ENCODE data around the gene TTYH3. TPM values are rescaled to one million over a fixed set of nuclear protein-coding genes. Genes with fewer than 3 reads are reported as not detected.

Gene TTYH3
- total RNA-seq, 1 experiment from 2014 or later: 114 TPM

DNA sequence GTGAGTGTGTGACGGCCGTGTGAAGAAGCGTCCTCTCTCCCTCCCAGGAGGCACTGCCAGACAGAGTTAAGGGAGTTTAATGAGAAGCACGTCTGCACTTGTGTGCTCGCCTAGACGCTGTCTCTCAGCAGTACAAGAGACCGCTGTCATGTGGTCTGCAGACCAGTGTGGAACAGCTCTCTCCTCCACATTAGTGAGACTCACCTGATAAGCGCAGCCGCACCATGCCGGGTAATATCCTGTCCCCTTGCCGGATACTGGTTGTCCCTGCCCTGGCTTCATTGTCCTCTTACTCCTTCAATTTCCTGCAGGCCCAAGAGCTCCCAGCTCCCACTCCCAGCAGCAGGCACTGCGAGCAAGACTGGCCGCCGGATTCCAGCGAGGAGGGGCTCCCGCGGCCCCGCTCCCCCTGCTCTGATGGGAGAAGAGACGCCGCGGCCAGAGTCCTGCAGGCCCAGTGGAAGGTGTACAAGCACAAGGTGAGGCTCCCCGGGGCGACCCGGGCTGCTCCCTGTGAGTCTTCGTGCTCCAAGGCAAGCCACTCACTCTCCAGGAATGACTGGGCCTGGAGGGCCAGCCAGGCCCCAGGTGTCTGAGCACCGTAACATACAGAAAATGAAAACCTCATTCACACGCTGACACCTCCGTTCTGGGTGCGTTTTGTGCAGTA is 33.5 kb upstream of the TTYH3 start:
- H3K27ac ChIP-seq: no peak overlapping the region
- H2AFZ ChIP-seq: no peak overlapping the region
- intact Hi-C loops (cut with micrococcal nuclease; ENCODE audit: unreplicated experiment): no loop called here
- H3K79me2 ChIP-seq (ENCODE audit: low read depth): no peaks in the 10 kb centered on the region
- no peaks in the 10 kb centered on the region for H3K36me3 ChIP-seq (ENCODE audit: low read depth)
- ChIA-PET POLR2A (ENCODE audit: unreplicated experiment) (no interaction called here), CTCF (no interaction called here)
- H4K20me1 ChIP-seq (ENCODE audit: insufficient read depth): no peaks in the 10 kb centered on the region
- H3F3A ChIP-seq (ENCODE audit: insufficient read depth, low read depth): no peaks in the 10 kb centered on the region
- BruUV-seq (replicated peaks): no TSS peak
- no peaks in the 10 kb centered on the region; the same call in 1 of the 2 replicates for H3K4me1 ChIP-seq (replicated peaks; ENCODE audit: insufficient read depth)
- no peaks in the 10 kb centered on the region for H3K9me3 ChIP-seq (ENCODE audit: insufficient read depth, low read depth)
- TF ChIP-seq, protein P1, sequence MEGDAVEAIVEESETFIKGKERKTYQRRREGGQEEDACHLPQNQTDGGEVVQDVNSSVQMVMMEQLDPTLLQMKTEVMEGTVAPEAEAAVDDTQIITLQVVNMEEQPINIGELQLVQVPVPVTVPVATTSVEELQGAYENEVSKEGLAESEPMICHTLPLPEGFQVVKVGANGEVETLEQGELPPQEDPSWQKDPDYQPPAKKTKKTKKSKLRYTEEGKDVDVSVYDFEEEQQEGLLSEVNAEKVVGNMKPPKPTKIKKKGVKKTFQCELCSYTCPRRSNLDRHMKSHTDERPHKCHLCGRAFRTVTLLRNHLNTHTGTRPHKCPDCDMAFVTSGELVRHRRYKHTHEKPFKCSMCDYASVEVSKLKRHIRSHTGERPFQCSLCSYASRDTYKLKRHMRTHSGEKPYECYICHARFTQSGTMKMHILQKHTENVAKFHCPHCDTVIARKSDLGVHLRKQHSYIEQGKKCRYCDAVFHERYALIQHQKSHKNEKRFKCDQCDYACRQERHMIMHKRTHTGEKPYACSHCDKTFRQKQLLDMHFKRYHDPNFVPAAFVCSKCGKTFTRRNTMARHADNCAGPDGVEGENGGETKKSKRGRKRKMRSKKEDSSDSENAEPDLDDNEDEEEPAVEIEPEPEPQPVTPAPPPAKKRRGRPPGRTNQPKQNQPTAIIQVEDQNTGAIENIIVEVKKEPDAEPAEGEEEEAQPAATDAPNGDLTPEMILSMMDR (conservative IDR thresholded peaks at IDR 0.05): no peak
- no peak for TF ChIP-seq EZH2 (IDR thresholded peaks at IDR 0.05; ENCODE audit: low read depth)
- H3K27me3 ChIP-seq (ENCODE audit: insufficient read depth, low read depth): no peaks in the 10 kb centered on the region
- DNase-seq: no peak
- H3K9me2 ChIP-seq (ENCODE audit: insufficient read depth): no peaks in the 10 kb centered on the region
- H3K4me3 ChIP-seq: no peak overlapping the region
- no peak overlapping the region for H3K4me2 ChIP-seq

DNA sequence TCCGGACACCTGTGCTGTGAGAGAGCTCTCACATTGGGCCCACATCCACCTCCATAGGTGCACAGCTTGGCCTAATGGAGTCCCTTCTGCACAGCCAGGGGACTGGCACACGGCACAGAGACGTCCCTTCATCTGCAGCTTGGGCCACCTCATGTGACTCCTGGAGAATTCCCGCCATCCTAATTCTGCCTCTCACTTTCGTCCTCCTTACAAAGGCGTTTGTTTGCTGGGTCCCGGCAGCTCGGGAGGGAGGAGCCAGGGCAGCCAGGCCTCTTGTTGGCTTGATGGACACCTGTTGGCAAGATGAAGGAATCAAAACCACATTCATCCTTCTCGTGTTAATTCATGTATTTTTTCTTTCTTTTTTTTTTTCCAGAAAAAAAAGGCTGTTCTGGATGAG is 30.7 kb upstream of the TTYH3 start:
- Histone ChIP-seq H4K20me1 (ENCODE audit: insufficient read depth) (no peaks in the 10 kb centered on the region), H3K4me2 (no peak overlapping the region), H3F3A (ENCODE audit: insufficient read depth, low read depth) (no peaks in the 10 kb centered on the region), H2AFZ (no peak overlapping the region), H3K36me3 (ENCODE audit: low read depth) (no peaks in the 10 kb centered on the region), H3K79me2 (ENCODE audit: low read depth) (no peaks in the 10 kb centered on the region), H3K4me3 (no peak overlapping the region), H3K27ac (no peak overlapping the region), H3K4me1 (replicated peaks; ENCODE audit: insufficient read depth) (no peaks in the 10 kb centered on the region; the same call in 1 of the 2 replicates), H3K9me3 (ENCODE audit: insufficient read depth, low read depth) (no peaks in the 10 kb centered on the region), H3K9me2 (ENCODE audit: insufficient read depth) (no peaks in the 10 kb centered on the region), H3K27me3 (ENCODE audit: insufficient read depth, low read depth) (no peaks in the 10 kb centered on the region)
- ChIA-PET CTCF (no interaction called here), POLR2A (ENCODE audit: unreplicated experiment) (interaction anchor here (0.7 kb wide), 1 partner anchor 360 kb away, joined by 10 read pairs; no protein-coding TSS in a partner anchor)
- TF ChIP-seq EZH2 (IDR thresholded peaks at IDR 0.05; ENCODE audit: low read depth): no peak
- TF ChIP-seq, protein P1 (conservative IDR thresholded peaks at IDR 0.05): no peak
- intact Hi-C loops (cut with micrococcal nuclease; ENCODE audit: unreplicated experiment): no loop called here
- no peak for DNase-seq
- BruUV-seq (replicated peaks): no TSS peak

DNA sequence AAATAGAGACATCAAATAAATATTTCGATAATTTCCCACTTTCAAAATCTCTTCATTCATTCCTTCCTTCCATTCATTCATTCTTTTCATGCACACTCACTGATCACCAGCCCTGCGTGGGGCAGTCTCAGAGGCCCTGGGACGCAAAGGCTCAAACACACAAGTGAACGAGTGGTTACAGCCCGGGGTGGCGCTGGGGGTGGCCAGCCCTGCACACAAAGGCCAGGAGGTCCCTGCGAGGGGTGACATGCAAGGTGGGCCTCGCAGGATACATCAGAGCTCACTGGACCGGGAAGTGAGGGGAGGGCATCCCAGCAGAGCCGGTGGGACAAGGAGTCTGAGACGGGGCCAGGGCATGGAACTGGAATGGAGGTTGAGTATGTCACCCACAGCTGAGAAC is 29.9 kb upstream of the TTYH3 start:
- no peaks in the 10 kb centered on the region for H3K27me3 ChIP-seq (ENCODE audit: insufficient read depth, low read depth)
- H3K36me3 ChIP-seq (ENCODE audit: low read depth): no peaks in the 10 kb centered on the region
- TF ChIP-seq, protein P1 (conservative IDR thresholded peaks at IDR 0.05): no peak
- no TSS peak for BruUV-seq (replicated peaks)
- H4K20me1 ChIP-seq (ENCODE audit: insufficient read depth): no peaks in the 10 kb centered on the region
- DNase-seq: no peak
- intact Hi-C loops (cut with micrococcal nuclease; ENCODE audit: unreplicated experiment): no loop called here
- no peaks in the 10 kb centered on the region for H3K9me2 ChIP-seq (ENCODE audit: insufficient read depth)
- POLR2A ChIA-PET (ENCODE audit: unreplicated experiment): no interaction called here
- H2AFZ ChIP-seq: no peak overlapping the region
- H3K27ac ChIP-seq: no peak overlapping the region
- no peak overlapping the region for H3K4me2 ChIP-seq
- no peaks in the 10 kb centered on the region for H3F3A ChIP-seq (ENCODE audit: insufficient read depth, low read depth)
- no peak overlapping the region for H3K4me3 ChIP-seq
- CTCF ChIA-PET: interaction anchor here (1.2 kb wide), 1 partner anchor 64 kb away, joined by 10 read pairs; no protein-coding TSS in a partner anchor
- H3K9me3 ChIP-seq (ENCODE audit: insufficient read depth, low read depth): no peaks in the 10 kb centered on the region
- no peaks in the 10 kb centered on the region; the same call in 1 of the 2 replicates for H3K4me1 ChIP-seq (replicated peaks; ENCODE audit: insufficient read depth)
- no peaks in the 10 kb centered on the region for H3K79me2 ChIP-seq (ENCODE audit: low read depth)
